GM21723 (cell line): ENCODE measurements around the gene PBRM1.

Experiments
- ATAC-seq: cut with Tn5 transposase; IDR thresholded peaks from one replicate; pipeline ENCODE4 v1.9.1; 2021; ENCODE audit warnings: mild to moderate bottlenecking, moderate library complexity; ENCODE audit not compliant: unreplicated experiment

The PBRM1 gene

GRCh38 chr3:52670621-52671521 lies 14.8 kb downstream of the PBRM1 start:
- peak; percentile 72 for ATAC-seq

- ATAC-seq: no peak
Observed at GRCh38 chr3:52663098-52663497, 22.6 kb downstream of the PBRM1 start.

DNA sequence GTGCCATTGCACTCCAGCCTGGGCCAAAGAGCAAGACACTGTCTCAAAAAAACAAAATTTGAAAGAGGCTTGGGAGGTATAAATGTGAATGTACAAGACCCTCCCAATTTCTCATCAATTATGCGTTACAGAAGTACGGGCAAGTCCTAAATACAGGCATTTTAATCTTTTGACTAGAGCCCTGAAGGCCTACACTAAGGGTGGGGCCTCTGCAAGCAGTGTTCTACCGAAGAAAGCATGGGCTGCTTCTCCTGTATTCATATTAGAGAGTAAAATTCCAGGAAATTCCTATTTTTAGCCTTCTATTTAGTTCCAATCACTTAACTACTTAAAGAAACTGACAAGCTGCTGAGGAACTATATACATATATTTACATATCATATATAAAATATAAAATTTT lies 25.7 kb downstream of the PBRM1 start:
- no peak for ATAC-seq

DNA sequence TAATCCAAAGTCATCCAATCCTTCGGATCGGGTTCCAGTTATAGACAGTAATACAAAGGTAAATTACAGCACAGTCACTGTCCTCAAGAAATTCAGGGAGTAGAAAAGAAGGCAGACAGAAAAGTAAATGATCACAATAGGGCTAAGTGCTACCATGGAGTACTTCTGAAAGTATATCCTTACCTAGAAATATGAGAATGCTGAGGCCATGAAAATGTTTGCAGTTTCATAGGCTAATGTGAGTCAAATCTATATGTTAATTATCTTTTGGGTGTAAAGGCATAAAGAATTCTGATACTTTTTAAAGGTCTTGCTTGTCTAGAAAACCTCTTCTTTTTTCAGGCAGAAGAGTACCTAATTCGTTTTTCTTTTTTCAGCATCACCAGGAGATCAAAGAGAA lies 29.8 kb downstream of the PBRM1 start:
- no peak for ATAC-seq

- ATAC-seq: no peak
Observed at GRCh38 chr3:52651592-52651991, 34.1 kb downstream of the PBRM1 start.

GRCh38 chr3:52650439-52650838 lies 35.3 kb downstream of the PBRM1 start:
- ATAC-seq: no peak

DNA sequence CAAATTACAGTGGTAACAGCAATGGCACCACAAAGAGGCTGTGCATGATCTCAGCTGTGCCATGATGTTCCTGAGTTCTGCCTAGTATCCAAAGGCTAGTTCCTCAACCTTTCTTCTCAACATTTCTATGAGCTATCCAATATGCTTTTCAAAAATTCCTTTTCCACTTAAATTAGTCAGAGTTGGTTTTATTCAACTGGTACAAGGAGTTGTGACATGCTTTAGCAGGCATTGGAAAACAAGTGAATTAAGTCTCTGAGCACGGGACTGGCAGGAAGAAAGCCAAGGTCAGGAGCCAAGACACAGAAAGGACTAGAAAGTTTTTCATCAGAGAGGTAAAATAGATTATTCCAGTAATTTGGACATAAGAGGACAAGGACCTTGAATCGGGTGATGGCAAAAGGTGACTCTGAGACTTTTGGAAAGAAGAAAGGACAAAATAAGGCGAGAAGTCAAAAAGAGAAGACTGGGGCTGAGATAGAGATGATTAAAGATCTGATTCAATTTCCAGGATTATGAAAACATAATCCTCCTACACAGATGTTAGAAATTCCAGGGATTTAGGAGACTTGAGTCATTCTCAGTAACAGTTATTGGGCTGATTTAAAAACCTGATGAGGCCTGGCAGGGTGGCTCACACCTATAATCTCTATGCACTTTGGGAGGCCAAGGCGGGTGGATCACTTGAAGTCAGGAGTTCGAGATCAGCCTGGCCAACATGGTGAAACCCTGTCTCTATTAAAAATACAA lies 36.1 kb downstream of the PBRM1 start:
- ATAC-seq: no peak

- ATAC-seq: no peak
Observed at GRCh38 chr3:52645549-52645948, 40.2 kb downstream of the PBRM1 start.

GRCh38 chr3:52636673-52637072 lies 49.0 kb downstream of the PBRM1 start:
- no peak for ATAC-seq

DNA sequence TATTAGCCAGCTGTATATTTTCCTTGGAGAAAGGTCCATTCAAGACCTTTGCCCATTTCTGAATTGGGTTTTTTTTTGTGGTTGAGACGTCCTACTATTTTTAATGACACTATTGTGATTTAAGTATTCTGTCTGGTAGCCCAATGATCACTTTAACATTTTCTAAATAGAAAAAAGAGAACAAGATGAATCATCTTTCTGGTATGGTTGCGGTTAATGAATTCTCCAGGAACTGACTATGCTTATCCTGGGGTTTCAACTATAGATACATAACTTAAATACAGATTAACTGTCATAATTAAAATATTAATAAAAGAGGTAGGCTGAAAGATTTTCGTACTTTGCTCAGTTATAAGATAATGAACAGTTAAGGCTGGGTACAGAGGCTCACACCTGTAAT lies 51.9 kb downstream of the PBRM1 start:
- ATAC-seq: no peak

DNA sequence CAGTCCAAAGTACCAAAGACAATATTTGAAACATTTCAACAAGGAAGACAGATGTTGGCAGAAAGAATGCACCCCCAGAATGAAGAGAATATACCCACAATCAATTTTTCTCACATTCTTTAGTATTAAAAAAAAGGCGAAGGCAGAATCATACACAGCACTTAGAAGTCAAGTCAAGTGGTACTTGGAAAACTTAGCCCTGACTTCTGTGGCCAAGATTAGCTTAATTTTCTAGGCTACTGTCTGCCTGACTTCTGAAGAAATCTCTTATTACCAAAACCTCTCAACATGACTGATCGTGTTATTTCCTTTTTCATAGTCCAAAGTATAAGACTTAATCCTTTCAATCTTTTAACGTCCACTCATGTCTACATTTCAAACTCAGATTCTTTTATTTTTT lies 60.7 kb downstream of the PBRM1 start:
- ATAC-seq: no peak

- no peak for ATAC-seq
Observed at GRCh38 chr3:52623234-52623792, 62.4 kb downstream of the PBRM1 start.

DNA sequence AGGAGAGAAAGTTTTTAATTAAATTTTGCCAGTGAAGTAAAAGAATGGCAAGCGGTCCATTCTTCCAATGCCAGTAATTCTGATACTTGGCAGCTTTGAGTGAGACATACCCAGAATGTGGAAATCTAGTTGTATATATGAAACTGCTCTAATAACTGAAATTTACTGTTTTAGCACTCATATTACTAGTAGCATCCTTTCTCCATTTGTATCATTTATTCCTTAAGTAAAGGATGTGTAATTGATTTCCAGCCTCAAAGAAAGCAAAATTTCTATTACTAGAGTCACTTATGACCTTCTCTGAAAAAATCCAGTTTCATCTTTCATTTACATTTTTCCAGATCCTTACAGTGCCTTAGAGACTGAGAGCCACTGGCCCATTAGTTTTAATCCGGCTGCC lies 65.1 kb downstream of the PBRM1 start:
- no peak for ATAC-seq

- no peak for ATAC-seq
Observed at GRCh38 chr3:52615166-52615565, 70.5 kb downstream of the PBRM1 start.

DNA sequence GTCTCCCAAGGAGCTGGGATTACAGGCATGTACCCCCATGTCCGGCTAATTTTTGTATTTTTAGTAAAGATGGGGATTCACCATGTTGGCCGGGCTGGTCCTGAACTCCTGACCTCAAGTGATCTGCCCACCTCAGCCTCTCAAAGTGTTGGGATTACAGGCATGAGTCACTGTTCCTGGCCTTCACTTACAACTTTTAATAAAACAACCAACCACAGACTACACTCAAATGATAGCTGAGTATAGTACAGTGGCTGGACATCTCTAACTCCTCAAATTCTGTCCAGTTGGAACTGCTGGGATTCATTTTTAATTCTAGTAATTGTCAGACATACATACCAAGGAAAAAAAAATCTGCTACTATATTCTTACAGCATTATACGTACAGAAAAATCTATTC lies 71.0 kb downstream of the PBRM1 start:
- no peak for ATAC-seq

DNA sequence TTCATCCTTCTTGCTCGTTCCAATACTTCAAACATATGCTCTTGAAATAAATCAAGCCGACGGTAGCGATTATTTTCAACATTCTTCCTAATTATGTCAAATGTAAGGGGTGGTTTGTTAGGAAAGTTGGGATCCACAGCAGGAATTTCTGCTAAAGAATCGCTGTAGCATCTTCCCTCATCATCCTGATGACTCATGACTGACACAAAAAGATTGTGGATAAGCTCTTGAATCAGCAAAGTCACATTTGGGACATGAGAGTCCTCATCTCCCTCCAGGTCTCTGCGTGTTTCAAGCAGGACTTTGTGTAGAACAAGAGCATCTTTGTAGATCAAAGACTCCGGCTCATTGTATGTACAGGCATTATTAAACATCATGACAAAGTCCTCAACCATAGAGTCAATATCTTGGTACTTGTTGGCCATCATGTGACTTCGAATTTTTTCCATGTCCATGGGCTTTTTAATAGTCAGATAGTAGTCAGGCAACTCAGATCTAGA lies 76.3 kb downstream of the PBRM1 start:
- no peak for ATAC-seq

DNA sequence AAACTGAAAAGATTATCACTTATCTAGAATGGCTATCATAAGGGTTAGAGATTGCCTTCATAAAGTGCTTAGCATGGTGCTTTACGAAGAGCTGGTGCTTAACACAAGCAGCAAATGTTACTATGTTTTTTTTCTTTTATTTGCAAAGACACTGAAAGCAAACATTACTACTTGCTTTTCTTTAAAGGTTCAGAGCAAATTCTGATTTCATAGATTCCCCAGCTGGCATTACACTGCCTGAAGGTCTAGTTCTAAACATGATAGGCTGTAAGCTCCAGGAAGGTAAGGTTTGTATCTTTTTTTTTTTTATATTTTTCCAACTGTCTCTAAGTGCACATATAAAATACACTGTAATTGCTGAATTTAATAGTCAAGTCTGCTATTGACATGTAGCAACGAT lies 77.4 kb downstream of the PBRM1 start:
- no peak for ATAC-seq

DNA sequence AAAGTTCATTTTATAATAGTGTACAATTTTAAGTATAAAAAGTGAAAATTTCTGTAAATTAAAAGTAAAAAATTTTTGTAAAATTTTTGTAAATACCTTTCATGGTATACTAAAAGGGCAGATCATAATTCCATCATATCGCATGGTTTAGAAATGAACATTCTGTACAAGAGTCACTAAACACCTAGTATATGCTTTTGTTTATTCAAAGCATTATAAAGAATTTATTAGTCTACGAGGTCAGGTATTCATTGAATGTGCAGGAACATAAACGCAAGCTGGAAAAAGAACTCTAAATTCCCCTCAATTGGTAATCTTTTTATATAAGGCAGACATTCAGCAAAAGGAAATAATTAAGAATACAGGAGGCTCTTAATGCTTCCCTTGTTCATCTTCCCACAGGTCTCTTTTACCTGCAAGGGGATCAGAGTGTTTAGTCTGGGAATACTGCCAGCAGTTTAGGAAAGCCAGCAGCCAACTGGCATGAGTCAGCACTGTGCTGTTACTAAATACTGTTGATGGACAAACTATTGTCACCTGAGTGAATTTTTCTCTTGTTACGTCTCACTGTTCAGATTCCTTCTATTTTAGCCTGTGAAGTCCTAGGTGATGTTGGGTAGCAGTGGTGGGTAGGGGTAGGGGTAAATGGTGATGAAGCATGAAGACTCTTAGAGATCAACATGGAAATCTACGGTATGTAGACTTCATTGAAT lies 79.2 kb downstream of the PBRM1 start:
- ATAC-seq: no peak

DNA sequence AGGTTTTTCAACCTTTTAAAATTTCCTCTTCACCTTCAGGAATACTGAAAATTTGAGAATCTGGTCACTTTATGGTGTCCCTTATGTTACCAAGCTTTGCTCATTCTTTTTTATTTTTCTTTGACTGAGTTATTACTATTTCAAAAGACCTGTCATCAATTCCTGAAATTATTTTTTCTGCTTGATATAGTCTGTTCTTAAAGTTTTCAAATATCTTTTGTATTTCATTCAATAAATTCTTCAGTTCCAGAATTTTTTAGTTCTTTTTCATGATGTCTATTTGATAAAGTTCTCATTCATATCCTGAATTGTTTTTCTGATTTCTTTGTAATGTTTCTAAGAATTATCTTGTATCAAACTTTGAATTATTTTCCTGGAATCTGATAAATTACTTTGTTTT lies 85.5 kb downstream of the PBRM1 start:
- ATAC-seq: no peak

- no peak for ATAC-seq
Observed at GRCh38 chr3:52596658-52597265, 89.0 kb downstream of the PBRM1 start.

DNA sequence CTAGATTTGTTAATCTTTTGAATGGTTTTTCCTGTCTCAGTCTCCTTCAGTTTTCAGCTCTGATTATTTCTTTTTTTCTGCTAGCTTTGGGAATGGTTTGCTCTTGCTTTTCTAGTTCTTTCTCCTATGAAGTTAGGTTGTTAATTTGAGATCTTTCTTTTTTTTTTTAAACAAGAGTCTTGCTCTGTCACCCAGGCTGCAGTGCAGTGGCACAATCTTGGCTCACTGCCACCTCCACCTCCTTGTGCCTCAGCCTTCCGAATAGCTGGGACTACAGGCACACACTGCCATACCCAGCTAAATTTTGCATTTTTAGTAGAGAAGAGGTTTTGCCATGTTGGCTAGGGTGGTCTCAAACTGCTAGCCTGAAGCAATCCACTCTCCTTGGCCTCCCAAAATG lies 92.6 kb downstream of the PBRM1 start:
- ATAC-seq: no peak
